Activated T-helper 9 cell treated with anti-CD3 and anti-CD28 coated beads, Interleukin-2, amount 50 U/mL, for 16 hours (primary cell): ENCODE results near the gene ZNF793.
A peak's percentile ranks its signal among the peaks of the same experiment; 100 is the strongest.

Source experiments
- DNase-seq: peaks from one replicate; pipeline ENCODE4 v3.0.0-alpha.2; 2020; ENCODE audit warnings: low read depth

The ZNF793 gene

GRCh38 chr19:37506387-37507166 lies at the start of gene ZNF793:
Gene ZNF793 (plus strand): TSS chr19:37506939. CDS start chr19:37523440, 16,501 bp downstream.
- peak; percentile 69 for DNase-seq

- DNase-seq: no peak
These were observed 40.4 kb upstream of the ZNF793 start for GRCh38 chr19:37466277-37466797.

GRCh38 chr19:37466798-37467607 lies 39.7 kb upstream of the ZNF793 start, which contains the start of gene ZNF569:
Gene ZNF569 (minus strand): TSS chr19:37467444. CDS start chr19:37444921, 22,523 bp downstream.
- peak; percentile 77 for DNase-seq

- DNase-seq: no peak
These were observed 39.1 kb upstream of the ZNF793 start for GRCh38 chr19:37467608-37468090.

DNA sequence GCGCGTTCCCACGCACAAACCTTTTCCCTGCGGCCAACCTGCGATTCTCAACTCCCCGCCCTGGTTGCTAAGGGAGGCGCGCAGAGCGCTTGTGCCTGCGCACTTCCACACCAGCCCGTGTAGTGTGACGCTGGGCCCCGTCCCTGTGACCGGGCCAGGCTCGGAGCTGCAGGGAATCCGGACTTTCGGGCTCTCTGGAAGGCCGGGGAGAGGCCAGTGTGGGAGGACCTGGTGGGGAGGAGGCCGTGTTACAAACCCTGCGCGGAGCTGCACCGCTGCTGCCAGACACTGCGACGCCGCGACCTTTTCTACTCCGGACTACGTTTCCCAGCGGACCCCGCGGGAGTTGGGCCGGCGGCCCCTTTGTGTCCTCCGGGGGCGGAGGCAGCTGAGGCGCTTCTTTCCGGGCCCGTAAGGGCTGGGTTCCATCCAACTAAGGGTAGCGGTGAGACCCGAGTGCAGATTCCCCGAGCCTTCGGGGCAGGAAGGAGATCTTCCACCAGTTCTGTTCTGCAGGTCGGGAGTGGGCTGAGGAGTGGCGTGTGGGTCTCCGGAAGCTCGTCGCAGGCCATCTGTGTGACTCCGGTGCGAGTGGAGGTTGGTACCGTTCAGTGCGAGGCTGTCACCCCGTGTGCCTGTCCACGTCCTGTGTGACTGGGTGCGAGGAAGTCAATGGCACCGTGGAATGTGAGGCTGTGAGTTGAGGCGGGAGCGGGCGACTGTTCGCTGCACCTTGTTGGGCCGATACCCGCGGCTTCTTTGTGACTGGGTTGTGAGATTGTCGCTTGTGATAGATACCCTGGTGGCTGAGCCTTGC lies 37.6 kb upstream of the ZNF793 start, which contains the start of gene ZNF570:
TSS of gene ZNF570 (plus strand) at position 396 of the 817 bp plus-strand sequence. CDS start 999 bp downstream, outside the sequence.
- peak; percentile 80 for DNase-seq

- no peak for DNase-seq
These were observed 36.5 kb upstream of the ZNF793 start for GRCh38 chr19:37470216-37470615.

GRCh38 chr19:37472165-37472564 lies 34.6 kb upstream of the ZNF793 start:
- DNase-seq: no peak

- DNase-seq: no peak
These were observed 22.2 kb upstream of the ZNF793 start for GRCh38 chr19:37484406-37485168.

DNA sequence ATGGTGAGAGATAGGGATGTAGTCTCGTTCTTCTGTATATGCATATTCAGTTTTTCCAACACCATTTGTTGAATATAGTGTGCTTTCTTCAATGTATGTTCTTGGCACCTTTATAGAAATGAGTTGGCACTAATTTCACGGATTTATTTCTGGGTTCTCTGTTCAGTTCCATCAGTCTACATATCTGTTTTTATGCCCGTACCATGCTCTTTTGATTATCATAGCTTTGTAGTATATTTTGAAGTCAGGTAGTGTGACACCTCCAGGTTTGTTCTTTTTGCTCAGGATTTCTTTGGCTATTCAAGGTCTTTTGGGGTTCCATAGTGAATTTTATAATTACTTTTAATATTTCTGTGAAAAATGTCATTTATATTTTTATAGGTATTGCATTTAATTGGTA lies 14.5 kb upstream of the ZNF793 start:
- no peak for DNase-seq

DNA sequence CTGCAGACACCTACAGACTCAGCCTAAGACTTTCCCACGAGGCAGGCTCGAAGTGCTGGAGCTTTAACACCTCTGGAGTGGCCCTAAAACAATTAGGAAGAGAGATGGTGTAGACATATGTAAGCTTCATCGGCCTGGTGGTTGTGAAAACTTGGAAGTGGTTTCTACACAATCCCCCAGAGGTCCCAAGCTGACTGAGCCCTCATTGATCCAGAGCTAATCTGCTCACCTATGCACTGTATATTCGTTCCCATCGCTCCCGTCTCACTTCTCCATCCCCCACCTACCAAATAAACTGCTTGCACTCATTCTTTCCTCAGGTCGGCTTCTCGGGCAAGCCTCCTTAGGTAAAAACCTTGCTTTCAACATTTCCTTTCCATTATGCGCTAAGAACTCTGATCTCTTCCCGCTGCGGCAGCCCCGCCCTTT lies 767 bp upstream of the ZNF793 start:
- DNase-seq: no peak

DNA sequence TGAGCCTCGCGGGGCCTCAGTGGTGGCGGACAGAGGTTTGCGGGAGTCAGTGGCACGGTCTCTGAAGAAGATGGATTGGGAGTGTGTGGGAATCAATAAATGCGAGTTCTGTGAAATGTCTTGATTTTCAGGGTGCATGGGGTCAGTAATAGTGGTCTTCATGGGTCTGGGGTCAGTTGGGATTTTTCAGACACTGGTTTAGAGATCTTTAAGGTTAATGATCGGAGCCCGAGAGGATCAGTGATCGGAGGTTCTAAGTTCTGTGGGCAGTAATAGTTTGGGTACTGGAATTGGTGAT lies 377 bp downstream of the ZNF793 start:
- DNase-seq: no peak

- no peak for DNase-seq
These were observed 4.4 kb downstream of the ZNF793 start for GRCh38 chr19:37511186-37511585.

DNA sequence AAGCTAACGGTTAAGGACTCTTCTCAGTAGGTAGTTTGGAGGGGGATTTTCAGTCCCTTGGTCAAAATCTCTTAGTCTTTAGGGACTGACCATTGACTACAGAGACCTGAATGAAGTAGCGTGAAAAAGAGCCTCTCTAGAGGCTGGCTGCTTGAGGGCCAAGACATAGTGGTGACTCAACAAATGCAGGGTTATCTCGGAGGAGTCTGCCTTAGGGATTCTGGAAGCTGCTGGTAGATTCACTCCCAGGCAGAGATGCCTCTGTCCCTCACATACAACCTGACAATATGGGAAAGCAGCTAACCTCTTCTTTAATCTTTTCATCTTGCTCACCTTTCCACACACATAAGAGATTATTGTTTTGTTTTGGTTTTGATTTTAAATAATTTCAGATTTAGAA lies 5.1 kb downstream of the ZNF793 start:
- DNase-seq: no peak

DNA sequence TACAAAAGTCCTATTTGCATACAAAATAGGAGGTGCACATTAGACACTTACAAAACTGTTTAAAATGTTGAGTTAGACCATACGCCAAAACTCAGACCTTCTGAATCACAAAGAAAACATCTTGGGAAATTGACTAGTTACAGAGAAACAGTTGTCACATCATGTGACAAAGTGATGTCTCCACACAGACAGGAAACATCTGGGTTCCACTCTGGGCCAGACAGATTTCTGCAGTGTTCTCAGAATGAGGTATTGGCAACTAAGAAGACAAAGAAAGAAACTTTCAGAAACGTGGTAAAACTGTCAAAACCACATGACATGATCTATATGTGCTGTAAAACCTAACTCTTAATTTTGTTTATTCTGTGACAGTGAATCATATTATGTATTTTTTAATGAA lies 6.7 kb downstream of the ZNF793 start:
- no peak for DNase-seq

GRCh38 chr19:37519890-37520289 lies 13.2 kb downstream of the ZNF793 start:
- DNase-seq: no peak

DNA sequence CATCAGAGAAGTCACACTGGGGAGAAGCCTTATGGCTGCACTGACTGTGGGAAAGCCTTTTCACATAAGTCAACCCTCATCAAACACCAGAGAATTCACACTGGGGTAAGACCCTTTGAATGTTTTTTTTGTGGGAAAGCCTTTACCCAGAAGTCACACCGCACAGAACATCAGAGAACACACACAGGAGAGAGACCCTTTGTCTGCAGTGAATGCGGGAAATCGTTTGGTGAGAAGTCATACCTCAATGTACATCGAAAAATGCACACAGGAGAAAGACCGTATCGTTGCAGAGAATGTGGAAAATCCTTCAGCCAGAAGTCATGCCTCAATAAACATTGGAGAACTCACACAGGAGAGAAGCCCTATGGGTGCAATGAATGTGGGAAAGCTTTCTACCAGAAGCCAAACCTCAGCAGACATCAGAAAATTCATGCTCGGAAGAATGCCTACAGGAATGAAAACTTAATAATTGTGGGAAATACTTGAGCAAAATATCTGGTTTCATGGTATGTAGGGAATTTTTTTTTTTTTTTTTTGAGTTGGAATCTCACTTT lies 30.7 kb downstream of the ZNF793 start:
- no peak for DNase-seq

DNA sequence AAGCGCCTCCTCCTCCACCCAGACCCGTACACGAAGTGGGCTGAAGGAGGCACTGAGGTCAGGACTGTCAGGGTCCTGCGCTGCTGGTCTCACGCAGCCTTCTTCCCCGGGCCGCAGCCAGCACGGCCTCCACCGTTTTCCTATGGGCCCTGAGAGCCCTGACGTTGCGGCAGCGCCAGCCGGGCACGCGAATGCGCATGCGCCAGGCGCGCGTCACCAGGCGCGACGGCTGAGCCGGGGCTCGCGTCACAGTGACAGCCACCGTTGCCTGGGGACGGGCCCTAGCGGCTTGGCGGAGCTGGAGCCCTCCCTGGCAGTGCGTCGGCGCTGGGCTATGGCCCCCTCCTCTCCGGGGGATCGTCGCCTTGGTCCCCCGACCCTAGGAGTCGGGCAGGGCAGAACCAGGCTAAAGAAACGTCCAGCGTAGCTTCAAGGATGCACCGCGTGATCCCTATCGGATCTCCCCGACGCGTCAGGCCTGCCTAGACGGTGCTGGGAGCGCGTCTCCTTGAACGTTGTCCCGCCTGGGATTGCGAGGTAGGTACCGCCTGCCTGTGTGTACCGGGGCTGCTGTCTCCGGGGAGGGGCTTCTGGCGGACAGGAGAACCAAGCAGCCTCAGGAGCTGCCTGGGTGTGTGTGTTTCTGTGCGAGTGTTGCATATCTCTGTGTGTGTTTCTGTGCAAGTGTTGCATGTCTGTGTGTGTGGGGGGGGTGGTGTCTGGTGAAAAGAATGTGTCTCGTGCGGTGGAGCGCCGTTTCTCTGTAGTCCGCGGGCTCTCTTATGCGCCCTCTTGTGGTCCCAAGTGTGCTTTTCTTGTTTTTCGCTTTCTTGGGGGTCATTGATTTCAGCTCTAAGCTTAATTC lies 44.6 kb downstream of the ZNF793 start:
- DNase-seq: peak; percentile 24

DNA sequence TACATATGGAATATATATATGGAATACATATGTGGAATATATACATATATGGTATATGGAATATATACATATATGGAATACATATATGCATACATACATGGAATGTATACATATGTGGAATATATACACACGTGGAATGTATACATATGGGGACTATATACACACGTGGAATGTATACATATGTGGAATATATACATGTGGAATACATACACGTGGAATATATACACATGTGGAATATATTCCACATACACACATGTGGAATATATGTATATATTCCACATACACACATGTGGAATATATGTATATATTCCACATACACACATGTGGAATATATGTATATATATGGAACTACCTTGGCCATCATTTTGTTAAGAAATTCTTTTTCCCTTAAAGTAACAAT lies 56.8 kb downstream of the ZNF793 start:
- no peak for DNase-seq

- no peak for DNase-seq
These were observed 58.1 kb downstream of the ZNF793 start for GRCh38 chr19:37564624-37565369.
